SU-DHL-6 (cell line): ENCODE measurements around the gene BIN1.

Experiments used
- H2AFZ ChIP-seq: fragments of 200-600 bp; sonication (generic); 2 replicates; pipeline ENCODE4 v1.6.1; 2014; ENCODE audit warnings: low read depth, mild to moderate bottlenecking, moderate library complexity, mixed read lengths, antibody characterized with exemption, low read length; ENCODE audit not compliant: severe bottlenecking
- H3F3A ChIP-seq: fragments of 200-600 bp; shearing (Covaris generic); 2 replicates; pipeline ENCODE4 v1.6.0; 2016; ENCODE audit warnings: antibody characterized with exemption, mild to moderate bottlenecking; ENCODE audit not compliant: insufficient read depth
- H3K27ac ChIP-seq: fragments of 200-600 bp; sonication (generic); 2 replicates; pipeline ENCODE4 v1.5.1; 2016; ENCODE audit warnings: low read depth, mild to moderate bottlenecking, low read length, moderate library complexity, mixed read lengths
- H3K27me3 ChIP-seq: fragments of 200-600 bp; sonication (generic), shearing (Covaris generic); 2 replicates; pipeline ENCODE4 v1.6.0; 2014; ENCODE audit warnings: mild to moderate bottlenecking, low read length
- H3K36me3 ChIP-seq: fragments of 200-600 bp; sonication (generic); 2 replicates; pipeline ENCODE4 v1.6.1; 2014; ENCODE audit warnings: mild to moderate bottlenecking, low read length, mixed read lengths
- H3K4me2 ChIP-seq: fragments of 300-600, 200-600 bp; shearing (Covaris generic), sonication (generic); 2 replicates; pipeline ENCODE4 v1.6.0; 2014; ENCODE audit warnings: low read length, low read depth, mild to moderate bottlenecking; ENCODE audit not compliant: poor library complexity, severe bottlenecking
- H3K4me3 ChIP-seq: fragments of 200-600 bp; sonication (generic); 2 replicates; pipeline ENCODE4 v1.5.1; 2014; ENCODE audit warnings: antibody characterized with exemption, low read length, mild to moderate bottlenecking, mixed read lengths; ENCODE audit not compliant: insufficient read depth, poor library complexity, severe bottlenecking
- H3K79me2 ChIP-seq: fragments of 200-600 bp; sonication (generic); 2 replicates; pipeline ENCODE4 v1.6.1; 2014; ENCODE audit warnings: mild to moderate bottlenecking, low read length, moderate library complexity; ENCODE audit not compliant: insufficient read depth
- H3K9ac ChIP-seq: fragments of 200-600 bp; sonication (generic); 2 replicates; pipeline ENCODE4 v1.7.0; 2014; ENCODE audit warnings: mild to moderate bottlenecking, low read length
- H3K9me2 ChIP-seq: fragments of 200-600 bp; sonication (generic); replicated peaks from 2 replicates; pipeline ENCODE4 v1.6.1; 2014; ENCODE audit warnings: low read length; ENCODE audit not compliant: insufficient read depth
- H3K9me3 ChIP-seq: fragments of 200-600 bp; sonication (generic); 2 replicates; pipeline ENCODE4 v1.6.1; 2014; ENCODE audit warnings: low read length, mixed read lengths; ENCODE audit not compliant: insufficient read depth
- H4K20me1 ChIP-seq: fragments of 200-600 bp; sonication (generic); 2 replicates; pipeline ENCODE4 v1.6.1; 2014; ENCODE audit warnings: low read depth, mild to moderate bottlenecking, antibody characterized with exemption, low read length, moderate library complexity, mixed read lengths
- EZH2phosphoT487 ChIP-seq: fragments of 200-600 bp; sonication (generic), shearing (Covaris generic); conservative IDR thresholded peaks from 2 replicates; pipeline ENCODE4 v1.6.1; 2018; ENCODE audit warnings: mild to moderate bottlenecking, antibody characterized with exemption, low read length, moderate library complexity, mixed read lengths
- TF ChIP-seq, protein P1 (sequence below): fragments of 200-600 bp; sonication (generic); IDR thresholded peaks from one replicate; pipeline ENCODE4 v1.5.1; 2017; ENCODE audit warnings: antibody characterized with exemption, mild to moderate bottlenecking, low read length, moderate library complexity; ENCODE audit not compliant: insufficient read depth, poor library complexity, severe bottlenecking

The BIN1 gene

DNA sequence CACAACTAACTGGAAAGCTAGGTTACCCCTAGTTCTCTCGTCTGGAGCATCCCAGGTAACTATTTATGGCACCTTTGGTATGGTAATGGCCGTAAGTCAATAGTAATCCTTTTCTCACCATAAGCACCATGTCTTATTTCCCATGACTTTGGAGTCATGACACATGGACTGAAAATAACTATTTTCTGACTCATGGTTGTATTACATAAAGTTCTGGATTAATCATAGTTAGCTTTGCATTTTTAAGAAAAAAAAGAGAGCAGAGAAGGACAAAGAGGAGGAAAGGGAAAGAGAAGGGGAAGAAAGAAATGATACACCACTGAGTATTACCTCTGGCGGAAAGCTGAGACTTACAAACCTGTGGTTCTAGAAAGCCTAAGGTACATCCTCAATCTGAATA lies 99.3 kb downstream of the BIN1 start:
- Histone ChIP-seq H3K9me2 (no peaks in the 10 kb centered on the region), H3K4me2 (no peak overlapping the region)

DNA sequence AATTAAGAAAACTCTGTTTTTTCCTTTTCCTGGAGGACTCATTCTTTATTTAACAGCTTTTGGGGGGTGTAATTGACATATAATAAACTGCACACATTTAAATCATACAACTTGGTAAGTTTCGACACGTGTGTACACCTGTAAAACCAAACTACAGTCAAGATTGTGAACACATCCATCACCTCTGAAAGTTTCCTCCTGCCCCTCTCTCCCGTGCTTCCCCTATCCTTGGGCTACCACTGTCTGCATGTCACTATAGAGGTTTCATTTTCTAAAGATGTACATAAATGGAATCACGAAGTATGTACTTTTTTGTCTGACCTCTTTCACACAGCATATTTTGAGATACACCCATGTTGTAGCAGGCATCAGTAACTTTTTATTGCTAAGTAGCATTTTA lies 100.0 kb downstream of the BIN1 start:
- Histone ChIP-seq H3K4me2 (no peak overlapping the region), H3K4me3 (no peak overlapping the region), H3K27me3 (no peaks in the 10 kb centered on the region), H3K9me2 (no peaks in the 10 kb centered on the region), H3K79me2 (no peaks in the 10 kb centered on the region), H3F3A (no peaks in the 10 kb centered on the region), H3K27ac (no peak overlapping the region), H3K9ac (no peak overlapping the region), H3K36me3 (no peaks in the 10 kb centered on the region), H3K9me3 (no peaks in the 10 kb centered on the region), H4K20me1 (no peaks in the 10 kb centered on the region), H2AFZ (no peak overlapping the region)
- TF ChIP-seq, protein P1, sequence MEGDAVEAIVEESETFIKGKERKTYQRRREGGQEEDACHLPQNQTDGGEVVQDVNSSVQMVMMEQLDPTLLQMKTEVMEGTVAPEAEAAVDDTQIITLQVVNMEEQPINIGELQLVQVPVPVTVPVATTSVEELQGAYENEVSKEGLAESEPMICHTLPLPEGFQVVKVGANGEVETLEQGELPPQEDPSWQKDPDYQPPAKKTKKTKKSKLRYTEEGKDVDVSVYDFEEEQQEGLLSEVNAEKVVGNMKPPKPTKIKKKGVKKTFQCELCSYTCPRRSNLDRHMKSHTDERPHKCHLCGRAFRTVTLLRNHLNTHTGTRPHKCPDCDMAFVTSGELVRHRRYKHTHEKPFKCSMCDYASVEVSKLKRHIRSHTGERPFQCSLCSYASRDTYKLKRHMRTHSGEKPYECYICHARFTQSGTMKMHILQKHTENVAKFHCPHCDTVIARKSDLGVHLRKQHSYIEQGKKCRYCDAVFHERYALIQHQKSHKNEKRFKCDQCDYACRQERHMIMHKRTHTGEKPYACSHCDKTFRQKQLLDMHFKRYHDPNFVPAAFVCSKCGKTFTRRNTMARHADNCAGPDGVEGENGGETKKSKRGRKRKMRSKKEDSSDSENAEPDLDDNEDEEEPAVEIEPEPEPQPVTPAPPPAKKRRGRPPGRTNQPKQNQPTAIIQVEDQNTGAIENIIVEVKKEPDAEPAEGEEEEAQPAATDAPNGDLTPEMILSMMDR, result no peak
- TF ChIP-seq EZH2phosphoT487, result no peak

More for the DNA sequence above, 99.3 kb downstream of the BIN1 start:
- Histone ChIP-seq H3K27ac (no peak overlapping the region), H3K27me3 (no peaks in the 10 kb centered on the region), H3K9ac (no peak overlapping the region), H3K4me3 (no peak overlapping the region), H3K9me3 (no peaks in the 10 kb centered on the region), H3F3A (no peaks in the 10 kb centered on the region), H2AFZ (no peak overlapping the region), H3K79me2 (no peaks in the 10 kb centered on the region), H3K36me3 (no peaks in the 10 kb centered on the region), H4K20me1 (no peaks in the 10 kb centered on the region)
- TF ChIP-seq, protein P1, result no peak
- TF ChIP-seq EZH2phosphoT487, result no peak

DNA sequence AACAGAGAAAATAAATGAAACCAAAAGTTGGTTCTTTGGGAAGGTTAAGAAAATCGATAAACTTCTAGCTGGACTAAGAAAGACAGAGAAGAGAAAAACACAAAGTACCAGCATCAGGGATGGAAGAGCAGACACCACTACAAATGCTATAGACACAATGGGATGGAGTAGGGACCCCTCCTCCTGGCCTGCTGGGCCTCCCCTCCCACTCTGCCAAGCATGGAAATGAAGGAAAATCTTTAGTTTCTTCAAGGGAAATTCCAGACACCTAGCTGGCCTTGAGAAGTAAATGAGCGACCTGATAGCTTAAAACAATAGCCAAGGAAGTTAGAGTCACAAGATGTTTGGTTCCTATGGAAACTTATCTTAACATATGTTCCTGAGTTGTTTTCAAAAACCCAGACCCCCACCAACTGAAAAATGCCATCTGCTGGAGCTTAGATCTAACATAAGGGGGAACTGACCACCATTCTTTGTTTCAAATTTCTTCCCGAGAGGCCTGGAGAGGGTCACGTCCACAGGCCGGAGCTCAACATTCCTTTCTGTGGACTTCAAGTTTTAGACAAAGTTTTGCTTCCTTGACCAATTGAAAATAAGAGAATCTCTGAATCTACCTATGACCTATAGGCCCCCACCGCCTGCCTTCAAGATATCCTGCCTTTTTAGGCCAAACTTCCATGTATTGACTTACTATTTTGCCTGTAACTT lies 101.9 kb downstream of the BIN1 start:
- Histone ChIP-seq H3K4me2 (no peak overlapping the region), H3K4me3 (no peak overlapping the region), H2AFZ (no peak overlapping the region), H3K27me3 (no peaks in the 10 kb centered on the region), H3K79me2 (no peaks in the 10 kb centered on the region), H3K9me2 (no peaks in the 10 kb centered on the region), H3F3A (no peaks in the 10 kb centered on the region), H3K27ac (no peak overlapping the region), H4K20me1 (no peaks in the 10 kb centered on the region), H3K9ac (no peak overlapping the region), H3K36me3 (no peaks in the 10 kb centered on the region), H3K9me3 (no peaks in the 10 kb centered on the region)
- TF ChIP-seq, protein P1, result no peak
- TF ChIP-seq EZH2phosphoT487, result no peak
